Raji (cell line): ENCODE results near the gene FBLIM1.

ENCODE experiments used
- POLR2A ChIP-seq: IDR thresholded peaks from 2 replicates; pipeline ENCODE4 v1.6.1; 2011; ENCODE audit warnings: low read depth, low read length, control low read depth; ENCODE audit not compliant: insufficient read depth

The FBLIM1 gene

DNA sequence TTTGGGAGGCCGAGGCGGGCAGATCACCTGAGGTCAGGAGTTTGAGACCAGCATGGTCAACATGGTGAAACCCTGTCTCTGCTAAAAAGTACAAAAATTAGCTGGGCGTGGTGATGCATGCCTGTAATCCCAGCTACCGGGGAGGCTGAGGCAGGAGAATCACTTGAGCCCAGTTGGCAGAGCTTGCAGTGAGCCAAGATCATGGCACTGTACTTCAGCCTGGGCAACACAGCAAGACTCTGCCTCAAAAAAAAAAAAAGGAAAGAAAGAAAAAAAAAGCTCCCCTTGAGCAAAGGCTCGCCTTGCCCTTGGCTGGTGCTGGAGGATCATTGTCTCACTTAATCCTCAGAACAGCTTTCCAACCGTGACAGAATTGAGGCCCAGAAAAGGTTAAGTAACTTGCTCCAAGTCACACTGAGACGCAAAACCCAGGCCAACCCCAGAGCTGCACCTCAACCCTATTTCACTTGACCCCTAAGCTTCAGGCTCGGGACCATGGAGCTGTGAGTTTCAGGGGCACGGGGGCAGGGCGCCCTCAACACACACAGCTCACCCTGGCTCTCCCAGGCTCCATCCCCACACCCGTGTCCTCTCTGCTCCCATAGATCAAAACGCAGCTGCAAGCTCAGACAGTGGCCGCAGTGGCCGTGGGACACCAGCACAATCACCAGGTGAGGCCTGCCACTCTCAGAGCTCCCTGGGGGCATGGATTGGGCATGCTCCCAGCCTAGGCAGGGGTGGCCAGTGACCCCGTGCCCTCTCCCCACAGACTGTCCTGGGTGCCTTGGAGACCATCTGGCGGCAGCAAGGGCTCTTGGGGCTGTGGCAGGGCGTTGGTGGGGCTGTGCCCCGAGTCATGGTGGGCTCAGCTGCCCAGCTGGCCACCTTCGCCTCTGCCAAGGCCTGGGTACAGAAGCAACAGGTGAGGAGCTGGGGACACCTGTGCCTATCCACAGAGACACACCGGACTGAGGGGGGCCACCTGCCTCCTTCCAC is 21.0 kb upstream of the FBLIM1 start:
- no peak for TF ChIP-seq POLR2A

DNA sequence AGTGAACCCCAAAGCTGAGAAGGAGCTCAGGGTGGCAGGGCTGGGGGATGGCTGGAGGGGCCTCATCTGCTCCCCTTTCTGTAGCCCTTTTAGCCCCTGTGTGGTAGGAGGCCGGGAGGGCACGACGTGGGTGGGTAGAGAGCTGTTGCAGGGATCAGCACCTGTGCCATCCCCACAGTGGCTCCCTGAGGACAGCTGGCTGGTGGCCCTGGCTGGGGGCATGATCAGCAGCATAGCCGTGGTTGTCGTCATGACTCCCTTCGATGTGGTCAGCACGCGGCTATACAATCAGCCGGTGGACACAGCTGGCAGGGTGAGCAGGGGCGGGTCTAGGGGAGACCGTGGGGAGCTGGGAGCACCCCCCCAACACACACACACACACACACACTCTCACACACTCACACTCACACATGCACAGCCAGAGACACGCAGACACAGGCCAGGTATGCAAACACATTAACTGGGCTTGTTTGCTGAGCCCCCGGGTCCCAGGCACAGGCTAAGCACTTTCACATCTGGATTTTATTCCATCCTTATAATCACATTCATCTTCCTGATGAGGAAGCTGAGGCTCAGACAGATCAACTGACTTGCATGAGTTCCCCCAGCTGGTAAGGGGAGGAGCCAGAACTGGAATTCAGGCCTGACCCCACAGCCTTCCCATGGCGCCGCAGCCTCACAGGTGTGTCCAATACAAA is 20.0 kb upstream of the FBLIM1 start:
- no peak for TF ChIP-seq POLR2A

DNA sequence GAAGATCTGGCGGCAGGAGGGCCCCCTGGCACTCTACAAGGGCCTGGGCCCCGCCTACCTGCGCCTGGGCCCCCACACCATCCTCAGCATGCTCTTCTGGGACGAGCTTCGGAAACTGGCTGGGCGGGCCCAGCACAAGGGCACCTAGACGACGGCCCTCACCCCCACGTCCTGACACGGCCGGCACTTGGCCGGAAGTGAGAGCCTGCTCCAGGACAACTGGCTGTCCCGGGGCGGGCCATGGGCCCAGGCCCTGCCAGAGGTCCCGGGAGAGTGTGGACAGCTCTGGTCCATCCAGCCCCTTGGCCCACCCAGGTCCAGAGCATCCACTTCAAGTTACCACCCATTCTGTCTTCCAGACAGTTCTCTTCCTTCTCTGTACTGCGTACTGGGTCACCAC is 19.3 kb upstream of the FBLIM1 start:
- TF ChIP-seq POLR2A = no peak

DNA sequence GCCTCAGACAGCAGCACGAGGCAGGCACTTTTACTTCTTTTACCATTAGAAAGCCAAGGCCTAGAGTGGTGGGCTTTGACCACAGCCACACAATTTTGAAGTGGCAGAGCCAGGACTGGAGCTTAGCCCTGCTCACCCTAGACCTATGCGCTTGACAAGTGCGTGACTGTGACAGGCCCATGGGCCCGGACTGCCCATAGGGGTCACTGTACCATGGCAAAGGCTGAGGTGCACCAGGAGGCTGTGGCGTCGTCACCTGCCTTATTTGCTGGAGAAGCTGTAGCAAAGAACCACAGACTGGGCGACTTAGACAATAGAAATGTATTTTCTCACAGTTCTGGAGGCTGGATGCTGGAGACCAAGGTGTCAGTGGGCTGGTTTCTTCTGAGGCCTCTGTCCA is 18.9 kb upstream of the FBLIM1 start:
- no peak for TF ChIP-seq POLR2A

DNA sequence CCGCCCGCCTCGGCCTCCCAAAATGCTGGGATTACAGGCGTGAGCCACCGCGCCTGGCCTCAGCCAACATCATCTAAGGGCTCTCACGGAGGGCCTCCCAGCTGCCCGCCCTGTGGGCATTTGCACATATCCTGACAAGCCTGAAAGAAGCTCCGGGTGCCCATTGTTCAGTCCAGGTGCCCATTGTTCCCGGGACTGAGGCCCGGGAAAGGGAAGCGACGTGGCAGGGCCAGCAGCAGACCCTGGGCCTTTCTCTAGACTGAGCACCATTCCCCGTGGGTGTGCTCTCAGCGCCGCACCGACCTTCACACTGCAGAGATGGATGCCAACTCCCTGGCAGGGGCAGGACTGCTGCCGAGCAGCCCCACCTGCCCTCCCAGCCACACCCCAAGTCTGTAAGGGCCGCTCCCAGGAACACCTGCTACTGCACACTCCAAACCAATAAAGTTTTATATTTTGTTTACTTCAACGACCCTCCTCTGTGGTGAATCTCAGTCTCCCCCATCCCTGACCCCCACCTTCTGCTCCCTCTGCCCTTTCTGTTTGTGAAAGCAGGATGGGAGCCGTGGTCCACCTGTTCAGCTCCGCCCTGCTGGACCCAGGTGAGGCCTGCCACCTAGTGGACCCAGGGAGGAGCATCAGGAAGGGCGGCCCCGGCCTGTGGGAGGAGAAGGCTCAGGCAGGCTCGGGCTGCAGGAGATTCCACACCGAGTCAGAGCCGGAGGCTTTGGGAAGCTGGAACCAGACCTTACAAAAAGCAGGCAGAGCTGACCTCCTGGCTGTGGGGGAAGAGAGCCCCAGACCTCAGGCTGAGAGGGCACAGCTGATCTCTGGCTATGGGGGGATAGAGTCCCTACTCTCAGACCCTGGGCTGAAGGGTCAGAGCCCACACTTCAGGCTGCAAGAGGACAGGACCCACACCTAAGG is 17.4 kb upstream of the FBLIM1 start:
- no peak for TF ChIP-seq POLR2A

DNA sequence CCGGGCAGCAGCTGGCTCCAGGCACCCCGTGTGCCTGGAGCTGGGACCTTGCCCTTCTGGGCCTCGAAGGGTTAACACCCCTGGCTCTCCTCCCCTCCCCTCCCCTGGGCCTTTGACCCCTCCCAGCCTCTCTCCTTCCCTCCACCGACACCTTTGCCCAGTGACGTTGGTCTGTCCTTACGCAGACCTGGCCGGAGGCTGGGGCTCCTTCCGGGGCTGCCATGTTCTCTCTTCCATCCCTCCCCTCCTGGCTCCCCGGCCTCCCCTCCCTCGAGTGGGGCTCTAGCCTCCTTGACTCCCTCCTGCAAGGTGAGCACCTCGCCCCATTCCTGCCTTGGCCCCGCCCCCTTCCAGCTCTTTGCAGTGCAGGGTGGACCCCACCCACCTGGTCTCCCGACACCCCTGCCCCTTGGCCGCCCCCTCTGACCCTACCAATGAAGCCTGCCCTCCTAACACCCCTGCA is 16.2 kb upstream of the FBLIM1 start, which contains the start of gene TMEM82:
TSS of gene TMEM82 (plus strand) at position 161 of the 463 bp plus-strand sequence. CDS start at position 222, 61 bp downstream.
- no peak for TF ChIP-seq POLR2A

DNA sequence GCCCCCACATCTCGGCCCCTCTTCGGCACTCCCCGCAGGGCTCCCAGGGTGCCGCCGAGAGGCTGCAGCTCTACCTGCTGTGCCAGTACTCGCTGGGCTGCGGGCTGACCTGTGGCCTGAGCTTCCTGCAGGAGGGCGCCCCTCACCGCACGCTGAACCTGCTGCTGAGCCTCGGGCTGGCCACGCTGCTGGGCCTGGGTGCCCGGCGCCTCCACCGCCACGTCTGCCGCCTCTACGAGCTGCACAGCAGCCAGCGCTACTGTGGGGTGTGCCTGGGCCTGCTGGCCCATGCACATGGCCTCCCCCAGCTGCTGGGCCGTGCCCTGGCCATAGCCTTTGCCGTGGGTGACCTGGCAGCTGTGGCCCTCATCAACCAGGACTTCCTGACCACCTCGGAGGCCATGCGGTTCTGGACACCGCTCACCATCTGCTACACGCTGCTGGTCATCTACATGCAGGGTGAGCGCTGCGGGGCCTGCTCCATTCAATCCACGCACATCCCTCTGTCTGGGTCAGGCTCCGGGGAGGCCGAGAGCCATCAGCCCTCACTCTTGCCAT is 14.4 kb upstream of the FBLIM1 start:
- no peak for TF ChIP-seq POLR2A

DNA sequence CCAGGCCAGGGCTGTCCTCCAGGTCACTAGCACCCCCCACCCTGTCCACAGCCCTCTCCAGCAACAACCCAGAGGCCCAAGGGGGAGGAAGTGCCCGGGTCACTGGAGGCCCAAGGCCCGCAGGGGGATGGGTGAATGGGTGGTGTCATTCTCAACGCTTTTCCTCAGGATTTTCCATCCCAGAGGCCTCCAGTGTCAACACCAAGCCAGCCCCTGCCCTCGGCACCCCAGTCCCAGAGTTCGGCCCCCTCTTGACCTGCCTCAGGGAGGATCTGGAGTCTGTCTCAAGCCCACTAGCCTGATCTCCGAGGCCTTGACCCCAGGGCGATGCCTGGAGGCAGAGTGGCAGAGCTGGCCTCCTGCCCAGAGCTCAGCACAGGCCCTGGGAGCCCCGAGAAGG is 11.2 kb upstream of the FBLIM1 start:
- no peak for TF ChIP-seq POLR2A

DNA sequence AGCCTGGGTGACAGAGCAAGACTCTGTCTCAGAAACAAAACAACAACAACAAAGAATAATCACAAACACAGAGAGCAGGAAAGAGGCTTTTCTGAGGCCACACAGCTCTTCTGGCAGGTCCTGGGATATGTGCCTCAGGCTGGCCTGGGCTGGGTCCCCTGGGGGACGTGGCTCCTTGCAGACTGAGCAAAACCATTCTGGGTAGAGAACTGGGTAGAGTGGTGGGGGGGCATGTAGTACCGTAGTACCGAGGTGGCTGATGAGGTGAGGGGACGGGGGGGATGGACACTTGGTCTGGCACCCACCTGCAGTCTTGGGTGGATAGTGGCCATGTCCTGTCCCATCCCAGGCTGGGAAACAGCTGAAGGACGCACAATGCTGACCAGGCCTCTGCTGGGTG is 10.3 kb upstream of the FBLIM1 start:
- TF ChIP-seq POLR2A = no peak

DNA sequence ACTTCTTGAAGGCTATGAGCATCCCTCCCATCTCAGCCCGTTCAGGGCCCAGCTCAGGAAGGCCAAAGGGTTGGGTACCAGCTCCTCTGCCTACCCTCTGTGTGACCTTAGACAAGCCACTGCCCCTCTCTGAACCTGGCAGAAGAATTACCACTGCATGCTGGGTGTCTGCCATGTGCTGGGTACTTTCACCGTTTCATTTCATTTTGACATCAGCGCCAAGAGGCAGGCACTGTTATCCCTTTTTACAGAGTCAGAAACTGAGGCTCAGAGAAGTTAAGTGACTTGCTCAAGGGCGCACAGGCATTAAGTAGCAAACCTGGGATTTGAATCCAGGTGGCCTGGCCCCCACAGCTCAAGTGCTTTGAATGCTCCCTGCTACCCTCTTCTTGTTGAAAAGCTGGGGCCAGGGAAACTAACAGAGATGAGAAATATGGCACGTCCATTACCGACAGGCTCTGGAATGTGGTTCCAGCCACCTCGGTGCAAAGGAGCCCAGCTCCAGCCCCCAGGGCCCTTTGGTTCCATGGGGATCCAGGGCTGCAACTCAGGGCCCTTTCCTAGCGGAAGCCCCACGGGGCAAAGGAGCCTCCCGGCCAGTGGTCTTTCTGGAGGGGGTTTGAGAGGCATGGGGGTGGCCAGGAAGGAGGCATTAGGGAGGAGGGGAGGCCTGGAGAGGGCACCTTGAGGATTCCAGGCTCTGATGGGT is 9.8 kb upstream of the FBLIM1 start:
- no peak for TF ChIP-seq POLR2A

DNA sequence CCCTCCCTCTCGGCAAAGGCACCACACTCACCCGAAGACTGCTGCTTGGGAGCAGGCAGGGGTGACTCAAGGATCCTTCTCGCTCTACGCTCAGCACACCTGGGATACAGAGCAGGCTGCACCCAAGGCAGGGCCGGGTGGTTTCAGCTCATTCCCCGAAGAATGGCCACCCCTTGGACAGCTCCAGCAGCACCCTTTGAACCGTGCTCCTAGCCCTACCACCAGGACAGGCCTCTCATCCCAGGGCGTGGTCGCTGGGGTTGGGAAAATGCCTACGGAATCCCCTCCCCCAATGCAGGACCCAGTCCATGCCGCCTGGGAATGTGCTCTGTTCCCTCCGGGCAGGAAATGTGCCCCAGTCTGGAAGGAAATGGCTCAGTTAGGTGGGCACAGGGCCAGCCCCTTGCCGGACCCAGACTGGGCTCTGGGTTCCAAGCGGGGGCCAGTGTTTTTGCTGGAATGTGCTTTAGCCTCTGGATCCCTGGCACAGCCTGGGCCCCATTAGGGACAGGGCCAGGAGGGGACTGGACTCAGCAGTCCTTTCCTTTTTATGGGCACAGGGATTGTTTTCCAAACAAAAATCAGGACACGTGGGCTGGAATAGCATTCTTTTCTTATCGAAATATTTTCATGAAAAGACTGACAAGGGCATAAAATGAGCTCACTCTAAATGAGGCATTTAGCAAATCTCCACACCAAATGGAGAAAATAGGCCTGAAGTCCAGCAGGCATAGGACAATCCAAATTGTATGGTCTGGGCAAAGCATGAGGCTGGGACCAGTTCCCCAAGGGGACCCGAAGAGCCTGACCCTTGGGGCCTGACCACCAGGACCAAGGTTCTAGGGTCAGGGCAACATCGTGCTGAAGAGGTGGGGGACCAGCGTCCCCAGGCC is 8.9 kb upstream of the FBLIM1 start:
- TF ChIP-seq POLR2A = no peak

DNA sequence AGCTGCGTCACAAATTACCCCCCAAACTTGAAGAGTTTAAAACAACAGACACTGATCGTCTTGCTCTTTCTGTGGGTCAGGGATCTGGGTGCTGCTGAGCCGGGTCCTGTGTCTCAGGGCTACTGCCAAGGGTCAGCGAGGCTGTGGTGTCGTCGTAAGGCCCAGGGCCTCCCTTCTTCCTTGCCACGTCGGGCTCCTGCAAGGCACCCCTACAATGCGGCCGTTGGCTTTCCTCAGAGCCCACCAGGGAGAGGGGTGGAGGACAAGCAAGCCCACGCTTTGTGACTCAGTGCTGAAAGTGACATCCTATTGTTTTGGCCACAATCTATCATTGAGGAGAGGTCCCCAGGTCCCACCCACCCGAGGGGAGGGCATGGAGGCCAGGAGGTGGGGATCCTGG is 7.7 kb upstream of the FBLIM1 start:
- TF ChIP-seq POLR2A = no peak

DNA sequence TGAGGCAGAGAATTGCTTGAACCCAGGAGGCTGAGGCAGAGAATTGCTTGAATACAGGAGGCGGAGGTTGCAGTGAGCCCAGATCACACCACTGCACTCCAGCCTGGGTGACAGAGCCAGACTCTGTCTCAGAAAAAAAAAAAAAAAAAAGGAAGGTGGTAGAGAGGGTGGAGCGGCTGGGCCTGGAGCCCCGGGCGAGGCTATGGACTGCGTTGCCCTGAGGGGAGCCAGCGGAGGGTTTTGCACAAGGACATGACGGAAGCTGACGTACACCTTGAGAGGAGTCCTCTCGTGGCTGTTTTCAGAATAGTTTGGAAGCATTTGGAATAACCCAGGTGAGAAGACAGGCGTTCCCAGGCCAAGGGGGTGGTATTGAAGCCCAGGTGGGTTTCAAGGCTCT is 6.9 kb upstream of the FBLIM1 start:
- TF ChIP-seq POLR2A = no peak
